Stimulated activated CD4-positive, alpha-beta T cell treated with anti-CD3 and anti-CD28 coated beads, Interleukin-2, amount 100 ng/mL, for 4 hours (primary cell): ENCODE data around the gene TIPARP.

Experiments
- DNase-seq: peaks from one replicate; pipeline ENCODE4 v3.0.0-alpha.2; 2020; ENCODE audit warnings: low read depth

Gene TIPARP, protein sequence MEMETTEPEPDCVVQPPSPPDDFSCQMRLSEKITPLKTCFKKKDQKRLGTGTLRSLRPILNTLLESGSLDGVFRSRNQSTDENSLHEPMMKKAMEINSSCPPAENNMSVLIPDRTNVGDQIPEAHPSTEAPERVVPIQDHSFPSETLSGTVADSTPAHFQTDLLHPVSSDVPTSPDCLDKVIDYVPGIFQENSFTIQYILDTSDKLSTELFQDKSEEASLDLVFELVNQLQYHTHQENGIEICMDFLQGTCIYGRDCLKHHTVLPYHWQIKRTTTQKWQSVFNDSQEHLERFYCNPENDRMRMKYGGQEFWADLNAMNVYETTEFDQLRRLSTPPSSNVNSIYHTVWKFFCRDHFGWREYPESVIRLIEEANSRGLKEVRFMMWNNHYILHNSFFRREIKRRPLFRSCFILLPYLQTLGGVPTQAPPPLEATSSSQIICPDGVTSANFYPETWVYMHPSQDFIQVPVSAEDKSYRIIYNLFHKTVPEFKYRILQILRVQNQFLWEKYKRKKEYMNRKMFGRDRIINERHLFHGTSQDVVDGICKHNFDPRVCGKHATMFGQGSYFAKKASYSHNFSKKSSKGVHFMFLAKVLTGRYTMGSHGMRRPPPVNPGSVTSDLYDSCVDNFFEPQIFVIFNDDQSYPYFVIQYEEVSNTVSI

GRCh38 chr3:156674046-156674910, at the start of gene TIPARP:
TIPARP (plus strand) TSS chr3:156674590; CDS start chr3:156677698, 3,108 bp downstream.
- DNase-seq: peak; percentile 98

GRCh38 chr3:156626104-156626503, 48.3 kb upstream of the TIPARP start:
- DNase-seq: peak; percentile 21

DNA sequence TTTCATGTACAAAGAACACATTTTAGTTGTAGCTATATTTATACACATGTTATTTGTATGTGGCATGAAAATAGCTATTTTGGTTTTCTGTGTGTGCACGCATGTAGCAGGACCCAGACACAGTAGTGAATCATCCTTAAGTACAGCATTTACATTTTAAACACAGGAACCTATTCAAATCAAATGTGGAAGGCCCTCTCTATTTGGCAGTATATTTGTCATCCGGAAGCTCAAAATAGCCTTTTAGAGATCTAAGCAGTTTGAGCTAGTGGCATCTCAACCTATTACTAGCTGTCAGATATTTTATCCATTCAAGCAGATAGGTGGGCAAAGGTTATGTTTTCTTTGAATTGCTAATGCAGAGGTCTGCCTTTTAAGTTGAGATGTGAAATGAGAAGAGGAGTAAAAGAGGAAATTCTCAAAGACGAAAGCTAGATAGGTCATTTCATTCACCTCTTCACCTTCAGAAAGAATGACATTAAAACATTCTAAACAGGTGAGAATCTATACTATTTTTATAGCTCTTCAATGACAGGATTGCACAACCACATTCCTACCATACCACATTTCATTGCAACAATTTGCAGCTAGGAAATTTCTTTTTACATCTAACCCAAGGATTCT, 46.3 kb upstream of the TIPARP start:
- no peak for DNase-seq

DNA sequence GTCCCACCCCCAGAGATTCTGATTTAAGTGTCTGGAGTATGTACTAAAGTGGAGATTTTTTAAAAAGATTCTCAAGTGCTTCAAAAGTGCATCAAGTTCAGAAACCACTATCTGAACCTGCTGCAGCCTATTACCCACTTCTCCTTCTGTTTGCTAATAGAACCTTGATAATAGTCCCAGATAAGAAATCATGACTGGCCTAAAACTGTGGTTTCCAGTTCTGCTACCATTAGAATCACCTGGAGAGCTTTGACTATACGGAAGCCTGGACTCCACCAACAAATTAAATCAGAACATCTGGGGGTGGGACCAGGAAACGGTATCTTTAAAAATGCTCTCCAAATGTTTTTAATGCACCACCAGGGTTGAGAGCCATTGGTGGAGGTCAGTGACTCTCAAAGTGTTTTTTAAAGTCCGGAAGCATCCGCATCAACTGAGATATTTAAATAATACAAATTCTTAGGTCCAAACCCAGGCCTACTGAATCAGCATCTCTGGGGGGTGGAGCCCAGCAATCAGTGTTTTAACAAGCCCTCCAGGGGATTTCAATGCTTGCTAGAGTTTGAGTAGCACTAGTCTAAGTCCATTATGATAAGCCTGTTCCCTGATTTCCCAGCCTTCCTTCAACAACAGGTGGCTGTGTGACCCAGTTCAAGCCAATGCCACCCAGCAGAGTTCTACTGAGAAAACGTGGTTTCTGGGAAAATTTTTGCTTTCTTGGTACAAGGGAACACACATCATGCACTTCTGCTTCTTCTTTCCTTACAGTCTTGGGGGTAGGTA, 45.4 kb upstream of the TIPARP start:
- DNase-seq: no peak

DNA sequence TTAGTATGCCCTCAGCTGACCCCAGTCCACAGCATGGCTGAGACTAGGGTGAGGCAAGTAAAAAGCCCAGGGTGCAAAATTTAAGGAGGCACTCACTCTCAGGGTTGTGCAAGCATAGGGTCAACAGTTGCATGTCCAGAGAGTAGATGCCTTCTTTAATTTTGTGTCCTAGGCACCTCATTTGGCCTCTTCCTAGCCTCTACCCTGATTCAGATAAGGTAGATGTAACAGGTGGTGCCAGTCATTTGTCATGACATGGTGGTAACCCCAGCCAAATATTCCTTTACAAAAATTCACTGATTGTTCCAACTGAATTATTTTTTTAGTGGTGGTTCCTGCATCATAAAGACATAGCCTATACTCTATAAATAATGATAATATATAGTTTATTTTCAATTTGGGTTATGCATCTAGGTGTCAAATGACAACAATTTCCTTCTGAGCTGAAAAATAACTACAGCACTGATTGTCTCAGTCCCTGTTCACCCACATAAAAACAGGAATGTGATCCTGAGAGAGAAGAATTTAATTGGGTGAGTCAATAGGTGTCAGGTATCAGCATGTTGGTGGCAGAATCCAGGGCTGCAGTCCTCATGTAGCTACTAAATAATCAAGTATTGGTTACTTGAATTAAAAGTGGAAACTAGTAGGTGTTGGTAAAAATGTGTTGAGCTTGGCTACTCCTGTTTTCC, 44.2 kb upstream of the TIPARP start:
- DNase-seq: no peak

DNA sequence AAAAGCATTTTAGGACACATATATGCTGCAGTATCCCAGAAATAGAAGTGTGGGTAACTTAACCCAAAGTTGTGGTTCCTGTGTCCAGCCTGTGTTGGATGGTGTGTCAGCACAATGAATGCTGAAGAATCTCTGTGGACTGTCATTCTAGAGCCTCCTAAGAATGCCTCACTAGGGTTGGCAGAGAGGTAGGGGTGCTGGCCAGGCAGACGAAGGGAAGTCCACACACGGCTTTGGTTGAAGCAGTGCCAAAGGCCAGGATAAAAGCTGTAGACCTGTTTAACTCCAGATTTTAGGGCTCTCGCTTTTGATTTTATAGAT, 43.7 kb upstream of the TIPARP start:
- DNase-seq: no peak

- no peak for DNase-seq
Measured at GRCh38 chr3:156631323-156631722, 43.1 kb upstream of the TIPARP start.

DNA sequence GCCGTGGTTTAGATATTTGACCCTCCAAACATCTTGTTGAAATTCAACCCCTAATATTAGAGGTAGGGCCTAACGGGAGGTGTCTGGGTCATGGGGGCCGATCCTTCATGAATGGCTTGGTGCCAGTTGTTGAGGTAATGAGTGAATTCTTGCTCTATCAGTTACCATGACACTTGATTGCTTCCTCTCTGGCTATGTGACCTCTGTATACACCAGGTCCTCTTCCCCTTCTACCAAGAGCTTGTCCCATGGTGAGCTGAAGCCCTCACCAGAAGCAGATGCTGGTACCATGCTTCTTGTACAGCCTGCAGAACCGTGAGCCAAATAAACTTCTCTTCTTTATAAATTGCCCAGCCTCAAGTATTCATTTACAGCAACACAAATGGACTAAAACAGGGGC, 41.8 kb upstream of the TIPARP start:
- DNase-seq: no peak

GRCh38 chr3:156633335-156633734, 41.1 kb upstream of the TIPARP start:
- DNase-seq: no peak

- no peak for DNase-seq
Measured at GRCh38 chr3:156635034-156635433, 39.4 kb upstream of the TIPARP start.

DNA sequence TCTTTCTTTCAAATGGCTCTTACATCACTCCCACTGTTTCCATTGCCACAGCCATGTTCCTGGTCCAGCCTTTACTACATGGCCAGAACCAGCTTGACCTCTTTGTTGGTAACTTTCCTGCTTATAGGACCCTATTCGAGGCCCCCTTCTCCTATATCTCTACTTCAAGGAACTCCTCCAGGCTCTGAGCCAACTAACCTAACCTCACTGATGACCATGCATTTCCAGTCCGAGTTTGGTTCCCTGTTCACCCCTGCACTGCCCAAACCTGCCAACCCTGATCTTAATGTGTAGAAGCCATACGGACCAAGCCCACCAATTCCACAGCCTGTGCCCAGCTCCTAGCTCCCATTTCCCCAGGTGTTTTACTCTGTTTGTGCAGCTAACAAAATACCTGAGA, 38.4 kb upstream of the TIPARP start:
- no peak for DNase-seq

DNA sequence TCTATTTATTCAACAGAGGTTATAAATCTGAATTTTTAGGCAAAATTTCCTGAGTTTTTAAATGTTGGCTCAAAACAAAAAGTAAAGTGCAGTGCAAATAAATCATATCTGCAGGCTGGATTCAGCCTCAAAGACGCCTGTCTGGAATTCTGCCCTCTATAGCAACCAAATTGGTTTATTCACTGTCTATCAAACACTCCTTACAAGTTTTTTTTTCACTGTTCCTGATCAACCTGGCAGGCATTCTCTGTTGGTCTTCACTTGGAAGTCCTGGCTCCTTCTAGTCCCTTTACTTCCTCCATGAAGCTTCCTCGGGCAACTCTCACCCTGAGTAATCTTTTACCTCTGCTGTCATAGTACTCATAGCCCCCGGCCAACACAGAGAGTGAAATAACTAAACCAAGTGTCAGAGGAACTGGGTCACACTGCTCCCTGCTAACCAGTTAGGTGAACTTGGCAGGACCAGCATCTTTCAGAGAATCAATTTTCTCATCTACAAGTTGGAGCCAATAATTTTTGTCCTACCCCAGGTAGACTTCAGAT, 36.8 kb upstream of the TIPARP start:
- no peak for DNase-seq

- no peak for DNase-seq
Measured at GRCh38 chr3:156638271-156638670, 36.1 kb upstream of the TIPARP start.

DNA sequence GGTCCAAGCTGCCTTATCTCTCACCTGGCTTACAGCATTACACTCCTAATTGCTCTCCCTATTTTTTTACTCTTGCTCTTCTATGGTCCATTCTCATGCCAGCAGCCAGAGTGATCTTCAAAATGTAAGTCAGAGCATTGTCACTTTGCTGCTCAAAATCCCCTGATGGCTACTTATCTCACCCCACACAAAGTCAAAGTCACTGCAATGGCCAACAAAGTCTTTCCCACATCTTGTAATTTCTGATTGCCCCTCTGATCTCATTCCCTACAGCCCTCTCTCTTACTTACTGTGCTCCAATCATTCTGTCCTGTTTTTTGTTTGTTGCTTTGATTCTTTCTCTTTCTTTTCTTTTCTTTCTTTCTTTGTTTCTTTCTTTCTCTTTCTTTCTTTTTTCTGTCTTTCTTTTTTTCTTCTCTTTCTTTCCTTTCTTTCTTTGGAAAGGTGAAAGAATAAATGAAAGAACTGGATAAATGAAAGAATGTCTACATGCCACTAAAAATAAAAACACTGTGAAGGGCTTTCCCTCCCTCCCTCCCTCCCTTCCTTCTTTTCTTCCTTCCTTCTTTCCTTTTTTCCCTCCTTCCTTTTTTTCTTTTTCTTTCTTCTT, 34.9 kb upstream of the TIPARP start:
- DNase-seq: no peak

DNA sequence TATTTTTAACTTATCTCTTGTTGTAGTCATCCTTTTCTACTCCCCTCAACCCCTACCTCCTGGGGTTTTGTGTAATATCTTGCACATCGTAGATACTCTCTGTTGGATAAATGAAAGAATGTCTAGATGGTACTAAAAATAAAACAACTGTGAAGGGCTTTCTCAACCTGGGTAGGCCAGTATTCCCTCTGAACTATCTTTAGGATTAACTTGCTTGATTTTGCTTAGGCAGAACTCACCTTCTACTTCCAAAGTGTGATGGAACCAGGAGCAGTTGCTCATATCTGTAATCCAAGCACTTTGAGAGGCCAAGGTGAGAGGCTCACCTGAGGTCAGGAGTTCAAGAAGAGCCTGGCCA, 32.8 kb upstream of the TIPARP start:
- no peak for DNase-seq

- DNase-seq: no peak
Measured at GRCh38 chr3:156642750-156643728, 31.4 kb upstream of the TIPARP start.

DNA sequence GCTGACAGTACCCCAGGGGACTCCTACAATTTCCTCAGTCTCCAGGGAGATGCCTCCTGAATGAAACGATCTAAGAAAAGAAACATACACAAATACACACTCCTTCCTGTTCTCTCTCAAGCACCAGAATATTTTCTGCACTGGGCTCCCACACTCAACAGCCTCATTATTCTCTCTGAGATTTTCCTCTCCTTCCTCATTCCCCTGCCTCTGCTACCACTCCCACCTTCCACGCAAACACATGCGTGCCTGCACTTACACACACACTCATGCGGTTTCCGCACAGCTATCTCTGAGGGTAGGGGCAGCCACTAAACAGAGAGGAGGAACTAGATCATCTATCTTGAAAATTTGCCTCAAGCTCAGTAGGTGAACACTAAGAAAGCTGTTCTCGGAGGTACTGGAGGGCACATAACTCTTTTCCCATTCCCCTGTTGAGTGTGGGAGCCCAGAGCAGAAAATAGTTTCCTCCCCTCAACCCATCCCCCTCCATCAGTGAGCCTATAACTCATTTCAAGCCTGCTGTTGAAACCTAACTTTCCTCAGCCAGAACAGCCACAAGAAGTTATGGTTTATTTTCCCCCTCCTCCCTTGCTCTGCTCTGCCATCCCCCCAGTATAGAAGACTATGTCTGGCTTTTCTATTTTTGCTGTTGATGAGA, 30.5 kb upstream of the TIPARP start:
- no peak for DNase-seq

- DNase-seq: no peak
Measured at GRCh38 chr3:156644958-156645357, 29.4 kb upstream of the TIPARP start.

GRCh38 chr3:156646958-156647357, 27.4 kb upstream of the TIPARP start:
- DNase-seq: no peak
